ENCODE results near the gene ECI2. TPM values are rescaled to one million over a fixed set of nuclear protein-coding genes. Genes with fewer than 3 reads are reported as not detected.

ECI2 gene
- total RNA-seq, 1 donor from 2014 or later: 29.2 TPM

DNA sequence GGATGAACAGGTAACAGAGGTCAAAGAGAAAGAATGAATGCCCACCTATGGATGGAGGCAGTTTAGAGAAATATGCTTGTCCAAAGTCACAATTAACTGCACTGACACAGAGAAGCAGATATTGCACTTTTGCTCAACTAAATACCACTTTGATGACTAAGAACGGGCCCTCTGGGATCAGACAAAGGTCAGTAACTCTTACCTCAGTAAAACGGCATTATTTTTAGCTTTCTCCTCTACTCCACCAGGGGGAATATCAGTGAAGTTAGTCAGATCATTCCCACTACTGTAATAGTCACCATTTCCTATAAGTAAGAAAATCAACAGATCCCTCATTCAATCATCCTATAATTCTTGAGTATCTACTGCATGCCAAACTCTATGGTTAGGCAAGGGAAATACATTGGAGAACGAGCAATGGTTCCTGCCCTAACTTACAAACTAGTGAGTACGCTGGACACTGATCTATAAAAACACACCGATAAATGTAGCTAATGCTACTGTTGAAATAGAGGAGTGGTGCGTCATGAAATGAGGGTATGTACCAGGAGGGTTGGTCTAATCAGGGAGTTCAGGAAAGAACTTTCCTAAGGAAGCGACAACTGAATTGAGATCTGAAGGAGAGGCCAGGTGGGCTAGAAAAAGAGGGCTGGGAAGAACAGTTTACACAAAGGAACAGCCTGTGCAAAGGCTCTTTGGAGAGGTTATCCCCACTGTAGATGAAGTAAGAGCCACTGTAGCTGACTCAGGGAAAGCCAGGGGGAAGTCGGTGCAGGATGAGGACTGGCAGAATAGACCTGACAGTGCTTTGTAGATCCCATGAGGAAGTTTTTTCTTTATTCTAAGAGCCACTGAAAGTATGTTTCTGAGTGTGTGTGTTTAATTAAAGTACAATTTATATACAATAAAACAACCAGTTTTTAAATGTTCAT is 9.2 kb downstream of the ECI2 start:
- Mint-ChIP-seq H3K27ac (ENCODE audit: unreplicated experiment) (peak overlapping the region; percentile 51), H3K4me3 (ENCODE audit: unreplicated experiment) (no peak overlapping the region), H3K27me3 (ENCODE audit: low read depth) (no peaks in the 10 kb centered on the region), H3K4me1 (ENCODE audit: low read depth) (peaks cover 15% of the 10 kb centered on the region), H3K36me3 (ENCODE audit: low read depth) (peaks cover 28% of the 10 kb centered on the region), H3K9me3 (ENCODE audit: low read depth) (peaks cover 2% of the 10 kb centered on the region)
- peak; percentile 64 for TF ChIP-seq CTCF (IDR thresholded peaks at IDR 0.05)
- no peak for DNase-seq (ENCODE audit: low spot score)

GRCh38 chr6:4125500-4125899 is 9.9 kb downstream of the ECI2 start:
- Mint-ChIP-seq H3K27ac (ENCODE audit: unreplicated experiment) (peak overlapping the region; percentile 51), H3K27me3 (ENCODE audit: low read depth) (no peaks in the 10 kb centered on the region), H3K4me3 (ENCODE audit: unreplicated experiment) (no peak overlapping the region), H3K4me1 (ENCODE audit: low read depth) (peaks cover 15% of the 10 kb centered on the region), H3K36me3 (ENCODE audit: low read depth) (peaks cover 33% of the 10 kb centered on the region), H3K9me3 (ENCODE audit: low read depth) (peaks cover 5% of the 10 kb centered on the region)
- TF ChIP-seq CTCF (IDR thresholded peaks at IDR 0.05): no peak
- no peak for DNase-seq (ENCODE audit: low spot score)

- Mint-ChIP-seq H3K27ac (ENCODE audit: unreplicated experiment) (no peak overlapping the region), H3K9me3 (ENCODE audit: low read depth) (peaks cover 5% of the 10 kb centered on the region), H3K27me3 (ENCODE audit: low read depth) (no peaks in the 10 kb centered on the region), H3K4me1 (ENCODE audit: low read depth) (peaks cover 15% of the 10 kb centered on the region), H3K36me3 (ENCODE audit: low read depth) (peaks cover 29% of the 10 kb centered on the region), H3K4me3 (ENCODE audit: unreplicated experiment) (no peak overlapping the region)
- TF ChIP-seq CTCF (IDR thresholded peaks at IDR 0.05): no peak
- no peak for DNase-seq (ENCODE audit: low spot score)
These were observed 11.0 kb downstream of the ECI2 start for GRCh38 chr6:4124351-4124750.

GRCh38 chr6:4115741-4116140 is 19.6 kb downstream of the ECI2 start:
- Mint-ChIP-seq H3K27me3 (ENCODE audit: low read depth) (no peaks in the 10 kb centered on the region), H3K36me3 (ENCODE audit: low read depth) (peaks cover 36% of the 10 kb centered on the region), H3K9me3 (ENCODE audit: low read depth) (peaks cover 19% of the 10 kb centered on the region), H3K27ac (ENCODE audit: unreplicated experiment) (no peak overlapping the region), H3K4me3 (ENCODE audit: unreplicated experiment) (no peak overlapping the region), H3K4me1 (ENCODE audit: low read depth) (peaks cover 3% of the 10 kb centered on the region)
- no peak for TF ChIP-seq CTCF (IDR thresholded peaks at IDR 0.05)
- no peak for DNase-seq (ENCODE audit: low spot score)

GRCh38 chr6:4114123-4114522 is 21.3 kb downstream of the ECI2 start:
- H3K4me3 Mint-ChIP-seq (ENCODE audit: unreplicated experiment): no peak overlapping the region
- peaks cover 15% of the 10 kb centered on the region for H3K4me1 Mint-ChIP-seq (ENCODE audit: low read depth)
- peaks cover 19% of the 10 kb centered on the region for H3K9me3 Mint-ChIP-seq (ENCODE audit: low read depth)
- H3K36me3 Mint-ChIP-seq (ENCODE audit: low read depth): peaks cover 28% of the 10 kb centered on the region
- no peak overlapping the region for H3K27ac Mint-ChIP-seq (ENCODE audit: unreplicated experiment)
- no peaks in the 10 kb centered on the region for H3K27me3 Mint-ChIP-seq (ENCODE audit: low read depth)
- DNase-seq (ENCODE audit: low spot score): no peak
- TF ChIP-seq CTCF (IDR thresholded peaks at IDR 0.05): no peak

Data from chondrocyte (in vitro differentiated cells).